NCI-H1092 (cell line): ENCODE results near the gene PNPLA8.
"Not testable (repeated sequence)": the region's sequence is repeated elsewhere in the genome, so short reads cannot be mapped to it uniquely, and the experiment has no call there.

ENCODE experiments used
- DNase-seq: peaks from one replicate; lab custom pipeline; 2025; lab: John Stamatoyannopoulos, UW

The PNPLA8 gene

GRCh38 chr7:108528183-108528712 is 2.3 kb upstream of the PNPLA8 start:
- no peak for DNase-seq

- DNase-seq, result no peak
Observed at GRCh38 chr7:108526768-108527017, 758 bp upstream of the PNPLA8 start.

GRCh38 chr7:108525327-108525984 is 479 bp downstream of the PNPLA8 start:
- DNase-seq, result peak; percentile 83

- DNase-seq, result no peak
Observed at GRCh38 chr7:108522780-108523179, 3.2 kb downstream of the PNPLA8 start.

- no peak for DNase-seq
Observed at GRCh38 chr7:108517951-108518350, 8.0 kb downstream of the PNPLA8 start.

GRCh38 chr7:108515630-108516029 is 10.3 kb downstream of the PNPLA8 start:
- no peak for DNase-seq

- no peak for DNase-seq
Observed at GRCh38 chr7:108515013-108515412, 10.9 kb downstream of the PNPLA8 start.

GRCh38 chr7:108511939-108512338 is 14.0 kb downstream of the PNPLA8 start:
- DNase-seq, result no peak

- DNase-seq, result not testable (repeated sequence)
Observed at GRCh38 chr7:108504576-108504975, 21.4 kb downstream of the PNPLA8 start.

GRCh38 chr7:108503112-108504026 is 22.6 kb downstream of the PNPLA8 start:
- DNase-seq, result no peak

GRCh38 chr7:108499566-108499965 is 26.4 kb downstream of the PNPLA8 start:
- no peak for DNase-seq

GRCh38 chr7:108498481-108498880 is 27.5 kb downstream of the PNPLA8 start:
- no peak for DNase-seq

GRCh38 chr7:108497082-108497725 is 28.7 kb downstream of the PNPLA8 start:
- DNase-seq, result peak; percentile 22

GRCh38 chr7:108492742-108493141 is 33.2 kb downstream of the PNPLA8 start:
- no peak for DNase-seq

- DNase-seq, result no peak
Observed at GRCh38 chr7:108488768-108489538, 37.0 kb downstream of the PNPLA8 start.

GRCh38 chr7:108487646-108488045 is 38.3 kb downstream of the PNPLA8 start:
- no peak for DNase-seq

- DNase-seq, result no peak
Observed at GRCh38 chr7:108486291-108486966, 39.5 kb downstream of the PNPLA8 start.

GRCh38 chr7:108484137-108484536 is 41.8 kb downstream of the PNPLA8 start:
- no peak for DNase-seq

- no peak for DNase-seq
Observed at GRCh38 chr7:108480311-108480710, 45.6 kb downstream of the PNPLA8 start.

GRCh38 chr7:108479751-108480150 is 46.2 kb downstream of the PNPLA8 start:
- DNase-seq, result no peak

GRCh38 chr7:108479118-108479517 is 46.8 kb downstream of the PNPLA8 start:
- no peak for DNase-seq
